Activated T-helper 9 cell treated with anti-CD3 and anti-CD28 coated beads, Interleukin-2, amount 50 U/mL, for 16 hours (primary cell): ENCODE data around the gene MMGT1.

Experiments
- DNase-seq: peaks from one replicate; pipeline ENCODE4 v3.0.0-alpha.2; 2020; ENCODE audit warnings: low read depth

Gene MMGT1

GRCh38 chrX:135973548-135974278 lies at the start of gene MMGT1:
MMGT1 (minus strand) TSS chrX:135973988; CDS start chrX:135973675, 313 bp downstream.
- peak; percentile 69 for DNase-seq

- no peak for DNase-seq
These were observed 48.1 kb upstream of the MMGT1 start for GRCh38 chrX:136021903-136022302.

DNA sequence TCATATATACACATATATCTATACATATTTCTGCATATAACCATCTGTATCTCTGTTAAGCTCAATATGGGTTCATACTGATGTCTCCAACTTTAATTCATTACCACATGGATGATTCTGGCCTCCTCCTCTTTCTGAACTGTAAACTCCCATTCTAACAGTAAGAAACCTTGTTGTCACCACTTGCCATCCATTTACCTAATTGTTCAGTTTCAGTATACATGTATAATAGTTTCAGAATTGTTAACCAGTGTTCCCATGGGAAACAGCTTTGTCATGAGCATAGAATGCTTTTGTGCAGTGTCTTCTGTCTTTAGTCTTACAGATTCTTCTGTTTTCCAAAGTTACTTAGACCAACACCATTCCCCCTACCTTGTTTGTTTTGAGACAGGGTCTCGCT lies 47.4 kb upstream of the MMGT1 start:
- no peak for DNase-seq

GRCh38 chrX:136019226-136019625 lies 45.4 kb upstream of the MMGT1 start:
- DNase-seq, result no peak

DNA sequence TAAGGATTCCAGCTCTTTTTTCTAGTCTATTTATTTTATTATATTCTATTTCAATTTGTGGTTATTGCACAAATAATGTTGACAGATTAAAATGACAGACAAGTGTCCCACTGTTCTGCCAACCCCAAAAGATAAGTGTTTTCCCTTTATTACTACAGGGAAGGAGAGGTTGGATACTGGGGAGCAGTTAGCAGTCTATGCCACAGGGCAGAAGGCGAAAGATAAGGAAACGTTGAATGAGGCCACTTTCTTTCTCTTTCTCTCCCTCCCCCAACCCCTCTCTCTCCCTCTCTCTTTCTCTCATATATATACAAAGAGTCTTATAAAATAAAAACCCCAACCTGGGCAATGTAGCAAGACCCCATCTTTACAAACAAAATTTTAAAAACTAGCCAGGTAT lies 43.1 kb upstream of the MMGT1 start:
- DNase-seq, result no peak

- DNase-seq, result no peak
These were observed 41.2 kb upstream of the MMGT1 start for GRCh38 chrX:136015016-136015415.

GRCh38 chrX:135988245-135988644 lies 14.5 kb upstream of the MMGT1 start:
- DNase-seq, result no peak

GRCh38 chrX:135985973-135986310 lies 12.2 kb upstream of the MMGT1 start:
- no peak for DNase-seq

DNA sequence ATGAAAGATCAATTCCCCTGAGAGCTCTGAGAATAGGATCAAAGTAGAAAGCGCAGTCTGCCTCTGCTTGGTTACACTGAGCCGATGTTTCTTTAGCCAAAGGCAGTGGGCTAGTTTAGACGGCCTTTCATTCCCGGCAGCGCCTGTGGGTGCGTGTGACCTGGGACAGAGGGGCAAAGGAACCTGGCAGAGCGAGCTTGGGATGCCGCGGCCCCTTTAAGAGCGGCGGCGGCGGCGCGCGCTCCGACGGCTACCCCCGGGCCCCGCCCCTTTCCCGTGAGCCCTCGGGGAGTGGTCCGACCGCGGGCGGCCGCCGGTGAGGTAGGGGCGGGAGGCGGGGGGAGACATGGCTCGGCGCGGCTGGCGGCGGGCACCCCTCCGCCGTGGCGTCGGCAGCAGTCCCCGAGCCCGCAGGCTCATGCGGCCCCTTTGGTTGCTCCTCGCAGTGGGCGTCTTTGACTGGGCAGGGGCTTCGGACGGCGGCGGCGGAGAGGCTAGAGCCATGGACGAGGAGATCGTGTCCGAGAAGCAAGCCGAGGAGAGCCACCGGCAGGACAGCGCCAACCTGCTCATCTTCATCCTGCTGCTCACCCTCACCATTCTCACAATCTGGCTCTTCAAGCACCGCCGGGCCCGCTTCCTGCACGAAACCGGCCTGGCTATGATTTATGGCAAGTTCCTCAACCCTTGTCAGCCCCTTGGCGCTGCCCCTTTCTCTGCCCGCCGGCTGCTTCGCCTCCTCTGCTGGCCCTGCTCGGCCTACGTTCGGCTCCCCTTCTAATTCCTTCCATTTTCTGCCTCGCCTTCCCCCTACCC lies 11.6 kb upstream of the MMGT1 start, which contains the start of gene SLC9A6:
Gene SLC9A6, plus strand, starts transcription at position 279 of the 816 bp plus-strand sequence. Its CDS starts 224 bp downstream, at position 503.
- DNase-seq, result peak; percentile 66

DNA sequence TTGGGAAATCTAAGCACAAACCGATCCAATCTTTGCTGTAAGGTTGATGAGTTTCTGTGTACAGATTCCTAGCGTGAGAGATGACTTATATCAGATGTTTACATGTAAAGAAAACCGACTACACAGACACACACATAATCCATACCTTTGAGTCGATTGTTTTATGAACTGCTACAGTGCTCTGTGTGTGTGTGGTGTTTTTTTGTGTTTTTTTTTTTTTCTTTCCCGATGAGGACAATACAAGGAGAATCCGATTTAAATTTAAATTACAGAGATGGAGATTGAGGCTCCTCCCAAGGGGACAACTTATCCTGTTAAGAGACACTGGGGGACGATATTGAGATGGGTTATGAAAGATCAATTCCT lies 11.0 kb upstream of the MMGT1 start:
- no peak for DNase-seq

GRCh38 chrX:135984256-135984655 lies 10.5 kb upstream of the MMGT1 start:
- no peak for DNase-seq

GRCh38 chrX:135982860-135983259 lies 9.1 kb upstream of the MMGT1 start:
- DNase-seq, result no peak

DNA sequence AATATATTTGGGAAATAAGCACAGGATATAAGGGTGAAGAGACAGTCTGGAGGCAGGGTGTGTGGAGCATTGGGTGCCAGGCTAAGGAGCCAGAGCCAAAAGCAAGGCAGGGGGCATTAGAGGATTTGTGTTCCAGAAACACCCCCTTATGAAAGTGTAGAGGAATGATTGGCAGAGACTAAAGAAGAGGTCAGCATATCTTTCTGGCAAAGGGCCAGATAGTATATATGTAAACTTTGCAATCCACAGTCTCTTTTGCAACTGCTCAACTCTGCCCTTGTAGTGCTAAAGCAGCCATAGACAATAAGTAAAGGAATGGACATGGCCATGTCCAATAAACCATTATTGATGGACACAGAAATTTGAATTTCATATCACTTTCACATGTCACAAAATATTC lies 7.9 kb upstream of the MMGT1 start:
- no peak for DNase-seq

DNA sequence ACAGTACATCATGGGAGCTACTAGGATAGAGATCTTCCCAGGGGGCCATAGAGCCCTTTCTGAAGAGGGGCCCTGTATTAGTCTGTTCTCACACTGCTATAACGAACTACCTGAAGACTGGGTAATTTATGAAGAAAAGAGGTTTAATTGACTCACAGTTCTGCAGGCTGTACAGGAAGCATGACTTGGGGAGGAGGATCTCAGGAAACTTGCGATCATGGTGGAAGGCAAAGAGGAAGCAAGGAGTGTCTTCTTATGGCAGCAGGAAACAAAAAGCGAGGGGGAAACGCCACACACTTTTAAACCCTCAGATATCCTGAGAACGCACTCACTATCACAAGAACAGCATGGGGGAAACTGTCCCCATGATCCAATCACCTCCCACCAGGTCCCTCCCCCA lies 7.2 kb upstream of the MMGT1 start:
- DNase-seq, result no peak

DNA sequence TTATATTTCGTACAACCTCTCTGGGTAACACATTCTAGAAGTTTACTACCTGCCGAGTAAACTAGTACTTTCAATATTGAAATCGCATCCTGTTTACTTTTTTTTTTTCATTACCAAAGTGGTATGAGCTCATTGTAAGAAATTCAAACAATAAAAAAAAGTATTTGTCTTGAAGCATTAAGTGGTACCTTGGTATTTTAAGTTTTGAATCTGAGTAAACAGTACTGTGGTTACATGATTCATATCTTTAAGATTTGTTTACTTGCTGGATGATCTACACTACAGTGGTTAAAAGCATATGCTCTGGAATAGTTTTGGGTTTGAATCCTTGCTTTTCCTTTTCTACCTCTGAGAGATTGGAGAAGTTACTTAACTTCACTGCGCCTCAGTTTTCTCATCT lies 3.8 kb upstream of the MMGT1 start:
- DNase-seq, result no peak

GRCh38 chrX:135975421-135975820 lies 1.6 kb upstream of the MMGT1 start:
- no peak for DNase-seq

- peak; percentile 63 for DNase-seq
These were observed 580 bp upstream of the MMGT1 start for GRCh38 chrX:135974279-135974856.

DNA sequence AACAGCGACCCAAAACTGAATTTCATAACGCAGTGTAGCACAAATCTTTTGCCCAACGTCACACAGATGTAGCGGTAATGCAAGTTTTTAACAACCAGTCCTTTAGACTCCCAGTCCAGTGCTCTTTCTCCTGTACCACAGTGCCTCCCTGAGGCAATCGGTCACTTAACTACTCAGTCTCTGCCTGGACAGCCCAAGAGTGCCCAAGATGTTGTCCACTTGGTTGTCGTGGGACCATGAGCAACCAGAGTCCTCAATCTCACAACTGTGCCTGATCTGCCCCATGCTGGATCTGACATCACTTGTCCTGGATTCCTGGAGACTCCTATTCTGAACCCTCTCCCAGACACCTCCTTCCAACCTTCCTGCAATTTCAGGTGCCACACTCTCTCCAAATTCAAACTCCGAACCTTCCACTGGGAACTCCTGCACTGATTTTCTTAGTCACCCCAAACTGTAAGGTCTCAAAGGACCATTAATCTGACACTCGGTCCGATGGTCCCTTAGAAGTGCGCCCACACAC lies 702 bp downstream of the MMGT1 start:
- DNase-seq, result no peak

DNA sequence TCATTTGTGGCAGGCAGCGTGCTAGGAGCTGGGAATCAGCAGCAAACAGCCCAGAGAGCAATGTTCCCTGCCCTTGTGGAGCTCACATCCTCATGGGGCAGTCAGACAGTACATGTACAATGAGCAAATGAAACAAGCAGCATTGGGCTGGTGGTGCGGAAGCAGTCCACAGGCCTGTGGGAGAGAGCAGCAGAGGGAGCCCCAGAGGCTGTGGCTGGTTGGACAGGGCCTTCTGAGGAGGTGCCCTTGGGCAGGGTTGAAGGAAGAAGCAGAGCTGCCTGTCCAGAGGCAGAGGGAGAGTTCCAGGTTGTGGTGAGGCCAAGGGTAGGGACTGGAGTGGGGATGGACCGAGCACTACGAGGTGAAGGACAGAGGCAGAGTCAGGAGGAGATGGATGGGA lies 22.5 kb downstream of the MMGT1 start:
- DNase-seq, result no peak

DNA sequence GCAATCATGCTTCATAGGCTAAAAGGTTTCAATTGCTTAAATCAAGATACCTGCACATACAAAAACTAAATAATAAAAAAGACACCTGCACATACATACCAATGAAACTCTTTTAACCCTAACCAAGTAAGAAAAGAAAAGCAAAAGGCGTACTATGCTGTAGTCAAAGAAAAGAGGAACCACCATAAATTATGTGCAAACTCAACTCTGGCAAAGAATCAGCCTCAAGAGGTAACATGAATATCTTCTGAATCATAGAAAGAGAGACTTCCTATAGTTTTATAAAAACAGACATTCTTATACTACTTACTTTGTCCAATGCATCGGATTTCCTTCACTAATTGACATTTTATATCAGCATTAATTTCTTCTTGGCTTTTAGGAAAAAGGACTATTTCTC lies 29.3 kb downstream of the MMGT1 start:
- no peak for DNase-seq

- DNase-seq, result peak; percentile 17
These were observed 41.9 kb downstream of the MMGT1 start for GRCh38 chrX:135931644-135932487.

GRCh38 chrX:135927897-135928296 lies 45.9 kb downstream of the MMGT1 start:
- no peak for DNase-seq
